AG04449 (cell line): ENCODE data around the gene MANSC1.

Experiments used
- CTCF ChIA-PET: fragments of 350-600 bp; formaldehyde crosslinking; extraction: SDS; loops from one replicate; lab custom pipeline; 2021; ENCODE audit warnings: antibody characterized with exemption; lab: Yijun Ruan, JAX
- POLR2A ChIA-PET: fragments of 400-600, 350-600 bp; formaldehyde crosslinking; extraction: SDS; loops from one replicate; lab custom pipeline; 2020; ENCODE audit warnings: antibody characterized with exemption, inconsistent platforms; lab: Yijun Ruan, JAX
- DNase-seq: peaks from one replicate; pipeline ENCODE4 v3.0.0-alpha.2; 2010; ENCODE audit warnings: low read depth, low spot score
- H3K4me3 ChIP-seq: 2 replicates; pipeline ENCODE4 v1.5.1; 2011; ENCODE audit warnings: low read depth, mild to moderate bottlenecking, control low read depth, low read length
- CTCF ChIP-seq: IDR thresholded peaks from one replicate; pipeline ENCODE4 v1.5.1; 2011; ENCODE audit warnings: mild to moderate bottlenecking, moderate library complexity, low read length, control low read depth, inconsistent platforms; ENCODE audit not compliant: insufficient read depth; ENCODE audit errors: missing control alignments

Gene MANSC1

DNA sequence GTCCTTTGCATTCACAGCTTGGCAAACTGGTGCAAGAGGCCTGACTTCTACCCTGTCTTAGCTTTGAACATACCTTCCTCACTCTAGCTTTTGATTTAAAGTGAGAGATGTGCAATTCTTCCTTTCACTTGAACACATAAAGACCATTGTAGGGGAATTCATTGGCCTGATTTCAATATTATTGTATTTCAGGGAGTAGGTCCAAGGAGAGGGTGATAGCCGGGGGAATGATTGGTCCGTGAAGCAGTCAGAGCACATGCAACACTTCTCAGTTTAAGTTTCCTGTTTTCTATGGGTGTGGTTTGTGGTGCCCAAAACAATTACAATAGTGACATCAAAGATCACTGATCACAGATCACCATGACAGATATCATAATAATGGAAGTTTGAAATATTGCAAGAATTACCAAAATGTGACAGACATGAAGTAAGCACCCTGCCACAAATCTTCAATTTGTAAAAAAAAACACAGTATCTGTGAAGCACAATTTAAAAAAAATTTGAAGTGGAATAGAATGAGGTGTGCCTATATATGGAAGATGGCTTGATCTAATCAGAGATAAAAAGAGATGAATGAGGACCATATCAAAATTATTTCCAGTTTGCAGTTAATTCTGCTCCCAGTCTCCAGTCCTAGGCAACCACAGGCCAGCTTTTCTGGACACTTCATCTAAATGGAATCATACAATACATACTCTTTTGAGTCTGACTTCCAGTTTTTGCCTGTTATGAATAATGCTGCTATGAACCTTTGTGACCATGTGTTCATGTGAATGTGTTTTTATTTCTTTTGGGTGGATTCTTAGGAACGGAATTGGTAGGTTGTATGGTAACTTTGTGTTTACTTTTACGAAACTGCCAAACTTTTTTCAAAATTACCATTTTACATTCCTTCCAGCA, 30.0 kb upstream of the MANSC1 start:
- TF ChIP-seq CTCF, result no peak
- POLR2A ChIA-PET, result no interaction called here
- H3K4me3 ChIP-seq, result no peak overlapping the region
- DNase-seq, result no peak
- CTCF ChIA-PET, result interaction anchor here (1.0 to 6.6 kb wide), 10 partner anchors 8 to 324 kb away, joined by 3 to 122 read pairs (median 4); partner anchors contain the start of gene DUSP16

DNA sequence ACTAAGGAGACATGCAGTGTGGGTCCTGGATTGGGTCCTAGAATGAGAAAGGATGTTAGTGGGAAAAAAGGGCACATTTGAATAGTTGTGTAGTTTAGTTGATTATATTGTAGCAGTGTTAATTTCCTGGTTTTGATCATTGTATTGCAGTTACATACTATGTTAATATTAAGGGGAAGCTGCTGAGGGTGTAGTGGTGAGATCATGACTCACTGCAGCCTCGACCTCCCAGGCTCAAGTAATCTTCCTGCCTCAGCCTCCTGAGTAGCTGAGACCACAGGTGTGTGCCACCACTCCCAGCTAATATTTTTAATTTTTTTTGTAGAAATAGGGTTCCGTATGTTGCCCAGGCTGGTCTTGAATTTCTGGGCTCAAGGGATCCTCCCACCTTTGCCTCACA, 28.6 kb upstream of the MANSC1 start:
- ChIA-PET CTCF (interaction anchor here (0.5 to 6.6 kb wide), 10 partner anchors 9 to 326 kb away, joined by 3 to 122 read pairs (median 6); partner anchors contain the start of gene DUSP16), POLR2A (no interaction called here)
- no peak for DNase-seq
- TF ChIP-seq CTCF, result no peak
- no peak overlapping the region for H3K4me3 ChIP-seq

DNA sequence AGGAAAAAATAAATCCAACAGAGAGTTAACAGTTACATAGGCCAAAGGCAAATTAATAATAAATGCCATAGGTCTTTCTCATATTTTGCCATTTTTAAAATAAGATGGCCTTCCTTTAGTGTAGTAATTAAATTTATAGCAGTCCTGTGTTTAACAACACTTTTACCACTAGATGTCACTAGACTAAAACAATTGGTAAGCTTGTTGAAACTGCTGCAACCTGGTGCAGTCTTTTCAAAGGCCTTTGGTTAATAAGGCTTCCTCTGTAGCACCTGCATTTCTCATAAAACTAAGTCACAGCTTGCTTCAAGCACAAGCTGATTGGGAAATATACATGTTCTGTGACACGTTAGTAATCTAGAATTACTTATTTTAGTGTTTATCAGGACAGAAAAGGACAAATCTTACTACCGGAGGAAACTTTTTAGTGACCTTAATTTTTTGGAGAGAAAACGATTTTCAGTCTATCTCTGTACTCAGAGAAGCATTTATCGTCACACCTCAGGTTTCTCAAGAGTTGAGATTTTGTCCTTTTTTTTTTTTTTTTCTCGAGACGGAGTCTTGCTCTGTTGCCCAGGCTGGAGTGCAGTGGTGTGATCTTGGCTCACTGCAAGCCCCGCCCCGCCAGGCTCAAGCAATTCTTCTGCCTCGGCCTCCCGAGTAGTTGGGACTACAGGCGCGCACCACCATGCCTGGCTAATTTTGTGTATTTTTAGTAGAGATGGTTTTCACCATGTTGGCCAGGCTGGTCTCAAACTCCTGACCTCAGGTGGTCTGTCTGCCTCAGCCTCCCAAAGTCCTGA, 26.8 kb upstream of the MANSC1 start:
- CTCF ChIA-PET, result interaction anchor here (0.6 to 6.6 kb wide), 38 partner anchors 8 to 360 kb away, joined by 3 to 122 read pairs (median 4); partner anchors contain the start of genes DUSP16, GPR19 and MANSC1
- DNase-seq, result peak; percentile 52

GRCh38 chr12:12372946-12373722, 23.1 kb upstream of the MANSC1 start:
- H3K4me3 ChIP-seq, result no peak overlapping the region
- ChIA-PET POLR2A (no interaction called here), CTCF (no interaction called here)
- no peak for TF ChIP-seq CTCF
- no peak for DNase-seq

More for the DNA sequence above, 26.8 kb upstream of the MANSC1 start:
- H3K4me3 ChIP-seq, result no peak overlapping the region
- POLR2A ChIA-PET, result no interaction called here
- TF ChIP-seq CTCF, result peak; percentile 43

GRCh38 chr12:12367482-12367998, 17.5 kb upstream of the MANSC1 start:
- no peak overlapping the region for H3K4me3 ChIP-seq
- ChIA-PET POLR2A (no interaction called here), CTCF (interaction anchor here (0.7 to 3.3 kb wide), 6 partner anchors 9 to 330 kb away, joined by 3 to 19 read pairs (median 5); partner anchors contain the start of gene BORCS5)
- no peak for DNase-seq
- no peak for TF ChIP-seq CTCF
